Raji (cell line): ENCODE data around the gene INSL6.

Experiments
- POLR2A ChIP-seq: IDR thresholded peaks from 2 replicates; pipeline ENCODE4 v1.6.1; 2011; ENCODE audit warnings: low read depth, low read length, control low read depth; ENCODE audit not compliant: insufficient read depth

Gene INSL6

GRCh38 chr9:5122116-5122515 is 63.3 kb downstream of the INSL6 start:
- TF ChIP-seq POLR2A = no peak

- no peak for TF ChIP-seq POLR2A
These were observed 71.3 kb downstream of the INSL6 start for GRCh38 chr9:5113994-5114748.
